Measurements from ENCODE around the gene FRAS1. TPM values are rescaled to one million over a fixed set of nuclear protein-coding genes. Genes with fewer than 3 reads are reported as not detected.

FRAS1 gene
- total and polyA plus RNA-seq, 12 donors = 0.20 to 2.3 (median 0.84) TPM

DNA sequence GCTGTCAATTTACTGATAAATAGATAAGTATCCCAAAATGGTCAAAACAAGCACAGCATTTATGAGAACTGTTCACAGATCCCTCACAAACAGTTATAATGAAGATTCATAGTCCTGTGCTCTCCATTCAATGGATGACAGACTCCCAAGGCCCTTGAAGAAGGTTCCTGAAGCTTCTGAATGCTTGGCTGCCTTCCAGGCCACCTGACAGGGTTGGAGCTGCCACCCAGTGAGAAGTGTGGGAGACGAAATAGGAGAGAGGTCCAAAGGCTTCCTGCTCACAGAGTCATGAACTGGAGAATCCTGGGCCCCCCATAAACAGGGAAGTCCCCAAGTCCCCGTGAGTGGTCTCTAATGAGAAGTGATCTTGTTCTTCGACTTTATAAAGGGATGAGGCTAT, 468.4 kb downstream of the FRAS1 start:
- H3K4me1 ChIP-seq (replicated peaks in 1 of 2) = no peaks in the 10 kb centered on the region
- no peak for DNase-seq
- no peak overlapping the region for H3K4me3 ChIP-seq
- TF ChIP-seq, protein P1, sequence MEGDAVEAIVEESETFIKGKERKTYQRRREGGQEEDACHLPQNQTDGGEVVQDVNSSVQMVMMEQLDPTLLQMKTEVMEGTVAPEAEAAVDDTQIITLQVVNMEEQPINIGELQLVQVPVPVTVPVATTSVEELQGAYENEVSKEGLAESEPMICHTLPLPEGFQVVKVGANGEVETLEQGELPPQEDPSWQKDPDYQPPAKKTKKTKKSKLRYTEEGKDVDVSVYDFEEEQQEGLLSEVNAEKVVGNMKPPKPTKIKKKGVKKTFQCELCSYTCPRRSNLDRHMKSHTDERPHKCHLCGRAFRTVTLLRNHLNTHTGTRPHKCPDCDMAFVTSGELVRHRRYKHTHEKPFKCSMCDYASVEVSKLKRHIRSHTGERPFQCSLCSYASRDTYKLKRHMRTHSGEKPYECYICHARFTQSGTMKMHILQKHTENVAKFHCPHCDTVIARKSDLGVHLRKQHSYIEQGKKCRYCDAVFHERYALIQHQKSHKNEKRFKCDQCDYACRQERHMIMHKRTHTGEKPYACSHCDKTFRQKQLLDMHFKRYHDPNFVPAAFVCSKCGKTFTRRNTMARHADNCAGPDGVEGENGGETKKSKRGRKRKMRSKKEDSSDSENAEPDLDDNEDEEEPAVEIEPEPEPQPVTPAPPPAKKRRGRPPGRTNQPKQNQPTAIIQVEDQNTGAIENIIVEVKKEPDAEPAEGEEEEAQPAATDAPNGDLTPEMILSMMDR (IDR thresholded peaks at IDR 0.05) = no peak
- no peak for TF ChIP-seq POLR2A (IDR thresholded peaks at IDR 0.05)
- H3K36me3 ChIP-seq (replicated peaks in 1 of 2) = no peaks in the 10 kb centered on the region
- WGBS, 4 donors = 75 to 80% (median 76%) methylated on average over 3 of the region's 3 CpGs
- H3K27ac ChIP-seq = no peak overlapping the region
- intact Hi-C loops (cut with DNase I) = no loop called here
- no peaks in the 10 kb centered on the region for H3K27me3 ChIP-seq
- H3K9me3 ChIP-seq (replicated peaks in 1 of 3) = no peaks in the 10 kb centered on the region

DNA sequence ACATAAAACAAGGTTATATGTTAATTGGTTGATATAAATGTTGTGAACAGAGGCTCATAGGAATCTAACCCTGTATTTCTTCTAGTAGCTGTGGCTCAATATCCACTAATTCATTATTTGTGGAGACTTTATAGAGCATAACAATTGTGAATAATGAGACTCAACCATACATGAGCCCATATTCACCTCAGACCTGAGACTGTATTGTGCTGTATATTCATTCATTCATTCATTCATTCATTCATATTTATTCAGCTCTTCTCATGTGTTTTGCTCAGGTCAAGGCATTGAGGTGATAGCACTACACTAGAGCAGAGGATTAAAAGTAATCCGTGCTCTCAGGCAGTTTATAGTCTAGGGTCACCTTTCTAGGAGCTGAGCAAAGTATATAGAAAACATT, 470.0 kb downstream of the FRAS1 start:
- no peak for TF ChIP-seq POLR2A (IDR thresholded peaks at IDR 0.05)
- TF ChIP-seq, protein P1 (IDR thresholded peaks at IDR 0.05) = no peak
- H3K4me3 ChIP-seq = no peak overlapping the region
- no peaks in the 10 kb centered on the region for H3K27me3 ChIP-seq
- H3K27ac ChIP-seq = no peak overlapping the region
- H3K4me1 ChIP-seq (replicated peaks in 1 of 2) = no peaks in the 10 kb centered on the region
- H3K36me3 ChIP-seq (replicated peaks in 1 of 2) = no peaks in the 10 kb centered on the region
- WGBS, 4 donors = 87 to 96% (median 92%) methylated on average over 1 of the region's 1 CpG
- no peak for DNase-seq
- no peaks in the 10 kb centered on the region for H3K9me3 ChIP-seq (replicated peaks in 1 of 3)
- intact Hi-C loops (cut with DNase I) = no loop called here

DNA sequence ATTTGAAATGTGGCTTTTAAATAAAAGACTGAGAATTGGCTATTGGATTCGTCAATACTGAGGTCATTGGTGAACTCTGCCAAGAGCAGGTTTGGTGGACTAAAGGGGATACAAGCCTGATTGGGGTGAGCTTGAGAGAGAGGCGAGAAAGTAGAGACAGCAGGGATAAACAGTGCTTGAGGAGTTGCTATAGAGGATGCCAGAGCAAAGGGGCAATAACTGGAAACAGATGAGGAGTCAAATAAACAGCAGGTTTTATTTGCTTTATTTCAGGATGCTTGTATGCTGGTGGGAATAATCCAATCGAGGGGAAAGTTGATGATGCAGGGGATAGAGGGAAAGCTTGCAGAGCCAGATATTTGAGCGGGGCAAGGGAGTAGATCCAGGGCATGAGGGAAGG, 470.4 kb downstream of the FRAS1 start:
- no peak for DNase-seq
- Histone ChIP-seq H3K27me3 (no peaks in the 10 kb centered on the region), H3K9me3 (replicated peaks in 1 of 3) (no peaks in the 10 kb centered on the region), H3K27ac (no peak overlapping the region), H3K36me3 (replicated peaks in 1 of 2) (no peaks in the 10 kb centered on the region), H3K4me1 (replicated peaks in 1 of 2) (no peaks in the 10 kb centered on the region), H3K4me3 (no peak overlapping the region)
- TF ChIP-seq POLR2A (IDR thresholded peaks at IDR 0.05) = no peak
- TF ChIP-seq, protein P1 (IDR thresholded peaks at IDR 0.05) = no peak
- 73 to 78% (median 77%) methylated on average over 4 of the region's 4 CpGs for WGBS, 4 donors
- intact Hi-C loops (cut with DNase I) = no loop called here

DNA sequence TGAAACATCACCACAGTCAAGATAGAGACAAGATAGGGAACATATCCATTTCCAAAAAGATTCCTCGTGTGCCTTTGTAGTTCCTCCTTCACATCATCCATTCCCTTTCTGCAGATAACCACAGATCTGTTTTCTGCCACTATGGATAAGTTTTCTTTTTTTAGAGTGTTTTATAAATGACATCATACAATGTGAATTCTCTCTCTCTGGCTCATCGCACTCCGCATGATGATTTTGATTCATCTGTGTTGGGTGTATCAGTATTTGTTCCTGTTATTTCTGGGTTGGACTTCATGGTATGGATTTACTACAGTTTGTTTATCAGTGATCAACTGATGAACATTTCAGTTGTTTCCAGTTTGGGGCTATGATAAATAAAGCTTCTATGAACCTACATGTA, 471.2 kb downstream of the FRAS1 start:
- no peaks in the 10 kb centered on the region for H3K4me1 ChIP-seq (replicated peaks in 1 of 2)
- intact Hi-C loops (cut with DNase I) = no loop called here
- H3K36me3 ChIP-seq (replicated peaks in 1 of 2) = no peaks in the 10 kb centered on the region
- no peak overlapping the region for H3K4me3 ChIP-seq
- H3K9me3 ChIP-seq (replicated peaks in 1 of 3) = no peaks in the 10 kb centered on the region
- no peaks in the 10 kb centered on the region for H3K27me3 ChIP-seq
- TF ChIP-seq, protein P1 (IDR thresholded peaks at IDR 0.05) = no peak
- no peak for TF ChIP-seq POLR2A (IDR thresholded peaks at IDR 0.05)
- WGBS, 4 donors = 53 to 87% (median 70%) methylated on average over 3 of the region's 3 CpGs
- no peak overlapping the region for H3K27ac ChIP-seq
- no peak for DNase-seq
